H1 (cell line): Measurements from ENCODE around the gene SNED1. TPM values are rescaled to one million over a fixed set of nuclear protein-coding genes. Genes with fewer than 3 reads are reported as not detected.

Experiments
- CHD2 ChIP-seq: IDR thresholded peaks from 2 replicates; pipeline ENCODE4 v1.6.1; 2012; ENCODE audit warnings: low read length, improper control_type of control experiment
- CHD7 ChIP-seq: fragments of 300-600 bp; sonication (generic); IDR thresholded peaks from 2 replicates; pipeline ENCODE4 v1.7.1; 2012; ENCODE audit warnings: low read length, moderate library complexity, mild to moderate bottlenecking, inconsistent platforms; ENCODE audit not compliant: insufficient replicate concordance
- EZH2 ChIP-seq: fragments of 200-600 bp; sonication (generic); IDR thresholded peaks from 2 replicates; pipeline ENCODE4 v1.7.1; 2012; ENCODE audit warnings: low read depth, mild to moderate bottlenecking, moderate library complexity, low read length, inconsistent platforms; ENCODE audit not compliant: severe bottlenecking
- HDAC6 ChIP-seq: IDR thresholded peaks from one replicate; pipeline ENCODE4 v1.7.1; 2012; ENCODE audit warnings: low read depth, mild to moderate bottlenecking, inconsistent platforms, low read length, moderate library complexity
- KDM4A ChIP-seq: IDR thresholded peaks from one replicate; pipeline ENCODE4 v1.7.1; 2012; ENCODE audit warnings: low read depth, mild to moderate bottlenecking, moderate library complexity, low read length, inconsistent platforms; ENCODE audit not compliant: severe bottlenecking
- MAFK ChIP-seq: IDR thresholded peaks from 2 replicates; pipeline ENCODE4 v1.6.1; 2012; ENCODE audit warnings: low read depth, mild to moderate bottlenecking, improper control_type of control experiment, low read length
- NANOG ChIP-seq: IDR thresholded peaks from 2 replicates; pipeline ENCODE4 v1.6.1; 2011; ENCODE audit warnings: low read length, low read depth, mild to moderate bottlenecking, inconsistent platforms; ENCODE audit not compliant: insufficient read depth, poor library complexity, severe bottlenecking
- RFX5 ChIP-seq: IDR thresholded peaks from 2 replicates; pipeline ENCODE4 v1.6.1; 2011; ENCODE audit warnings: low read depth, low read length, improper control_type of control experiment, borderline replicate concordance
- RXRA ChIP-seq: IDR thresholded peaks from 2 replicates; pipeline ENCODE4 v1.6.1; 2011; ENCODE audit warnings: low read depth, mild to moderate bottlenecking, low read length, moderate library complexity; ENCODE audit not compliant: insufficient read depth
- SIN3A ChIP-seq, 2 experiments: IDR thresholded peaks in 1 of 2; conservative IDR thresholded peaks in 1 of 2; 2 replicates each; pipeline ENCODE4 v1.6.1; 2011 to 2012; ENCODE audit warnings: low read length in 2 of 2, improper control_type of control experiment in 1 of 2, low read depth in 1 of 2, mild to moderate bottlenecking in 1 of 2
- SP2 ChIP-seq: IDR thresholded peaks from 2 replicates; pipeline ENCODE4 v1.6.1; 2012; ENCODE audit warnings: mild to moderate bottlenecking, low read length, inconsistent platforms
- SUZ12 ChIP-seq: fragments of 200-600 bp; sonication (generic); IDR thresholded peaks from 2 replicates; pipeline ENCODE4 v1.6.1; 2012; ENCODE audit warnings: mild to moderate bottlenecking, inconsistent platforms, low read length, moderate library complexity, mixed read lengths
- polyA plus RNA-seq, 7 experiments: library from polyadenylated mRNA; depleted of rRNA in 3 of 7; stranded (reverse) in 5 of 7; unstranded in 2 of 7; fragments of >200 nt in 5 of 7; fragments of 200-250 nt in 2 of 7; gene quantifications; 1 replicate in 5 of 7; 2 replicates in 1 of 7; 4 replicates in 1 of 7; pipeline versions ENCODE4 v1.2.1 to v1.2.3, GENCODE V29; 2011 to 2013; ENCODE audit warnings: missing spikeins in 2 of 7, mixed read lengths in 2 of 7
- total RNA-seq: library from RNA; stranded (reverse); fragmentation: NEBNext Ultra II Directional; extraction: Animal tissue kit (Norgen Biotek cat#: 25700); gene quantifications from 2 replicates; pipeline ENCODE4 v1.2.1, GENCODE V29; 2021

Gene SNED1
- total and polyA plus RNA-seq, 2 of the 8 experiments (the other 6 are each of a cell fraction or from before 2014, with no cell fraction given), result 1.9 TPM

- TF ChIP-seq CHD7 (no peak), RFX5 (no peak), SUZ12 (no peak), RXRA (no peak), SP2 (no peak), MAFK (no peak), EZH2 (no peak), HDAC6 (no peak), SIN3A (conservative IDR thresholded peaks at IDR 0.05 in 1 of 2, IDR thresholded peaks at IDR 0.05 in 1 of 2; ENCODE audit: low read depth in 1 of 2, low read length in 2 of 2) (no peak), KDM4A (no peak), CHD2 (no peak), NANOG (no peak)
These were observed 32.5 kb downstream of the SNED1 start (continued) for GRCh38 chr2:241030883-241031282.
